GM18951 (cell line): ENCODE data around the gene MAPK9.
"Not testable (repeated sequence)": the region's sequence is repeated elsewhere in the genome, so short reads cannot be mapped to it uniquely, and the experiment has no call there.

Source experiments
- POLR2A ChIP-seq: IDR thresholded peaks from 4 replicates; pipeline ENCODE4 v1.6.1; 2011; ENCODE audit warnings: mild to moderate bottlenecking; ENCODE audit not compliant: insufficient read length, insufficient read depth; ENCODE audit errors: extremely low read depth
- in situ Hi-C: fragments of 300-500 bp; cut with MboI; formaldehyde crosslinking; loops from one replicate; pipeline ENCODE4 v1.12.0; 2022; ENCODE audit warnings: low sequenced_read_pairs, mixed read lengths, inconsistent platforms; ENCODE audit not compliant: unreplicated experiment

The MAPK9 gene

DNA sequence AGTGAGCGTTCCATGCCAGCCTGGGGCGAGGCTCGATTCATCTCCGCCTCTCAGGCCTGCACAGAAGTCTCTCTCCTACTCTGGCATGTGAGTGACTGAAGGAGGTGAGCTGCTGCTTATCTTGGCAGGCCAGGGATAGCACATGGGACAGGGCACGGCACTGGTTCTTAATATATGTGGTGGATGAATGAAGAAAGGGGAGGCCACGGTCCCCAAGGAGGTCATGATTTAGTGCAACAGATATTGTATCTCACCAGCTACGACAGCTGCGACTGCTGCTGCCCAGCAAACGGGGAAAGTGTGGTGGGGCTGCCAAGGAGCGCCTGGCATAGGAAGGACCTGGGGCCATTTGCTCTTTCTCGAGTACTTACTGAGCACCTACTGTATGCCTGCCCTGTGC lies 19.3 kb upstream of the MAPK9 start:
- in situ Hi-C loops: no loop called here
- TF ChIP-seq POLR2A: no peak

DNA sequence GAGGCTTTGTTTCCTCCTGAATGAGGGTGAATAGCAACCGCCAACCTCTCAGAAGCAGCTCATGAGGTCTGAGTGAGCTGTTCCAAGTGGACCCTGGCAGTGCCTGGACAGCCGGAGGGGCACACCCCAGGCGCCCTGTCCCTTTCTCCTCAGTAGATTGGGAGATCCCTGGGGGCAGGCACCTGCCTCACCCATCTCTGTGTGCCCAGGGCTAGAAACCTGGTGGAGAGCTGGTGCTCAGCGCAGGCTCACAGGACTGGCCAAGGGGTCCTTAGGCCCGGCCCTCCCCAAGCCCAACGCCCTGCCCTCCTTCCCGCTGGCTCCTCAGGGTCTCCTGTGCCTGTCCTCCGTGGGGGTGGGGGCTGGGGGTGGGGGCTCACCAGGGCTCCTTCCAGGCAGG lies 14.9 kb upstream of the MAPK9 start:
- TF ChIP-seq POLR2A: no peak
- in situ Hi-C loops: no loop called here

- in situ Hi-C loops: no loop called here
- TF ChIP-seq POLR2A: no peak
Observed at GRCh38 chr5:180305481-180305880, 13.6 kb upstream of the MAPK9 start.

DNA sequence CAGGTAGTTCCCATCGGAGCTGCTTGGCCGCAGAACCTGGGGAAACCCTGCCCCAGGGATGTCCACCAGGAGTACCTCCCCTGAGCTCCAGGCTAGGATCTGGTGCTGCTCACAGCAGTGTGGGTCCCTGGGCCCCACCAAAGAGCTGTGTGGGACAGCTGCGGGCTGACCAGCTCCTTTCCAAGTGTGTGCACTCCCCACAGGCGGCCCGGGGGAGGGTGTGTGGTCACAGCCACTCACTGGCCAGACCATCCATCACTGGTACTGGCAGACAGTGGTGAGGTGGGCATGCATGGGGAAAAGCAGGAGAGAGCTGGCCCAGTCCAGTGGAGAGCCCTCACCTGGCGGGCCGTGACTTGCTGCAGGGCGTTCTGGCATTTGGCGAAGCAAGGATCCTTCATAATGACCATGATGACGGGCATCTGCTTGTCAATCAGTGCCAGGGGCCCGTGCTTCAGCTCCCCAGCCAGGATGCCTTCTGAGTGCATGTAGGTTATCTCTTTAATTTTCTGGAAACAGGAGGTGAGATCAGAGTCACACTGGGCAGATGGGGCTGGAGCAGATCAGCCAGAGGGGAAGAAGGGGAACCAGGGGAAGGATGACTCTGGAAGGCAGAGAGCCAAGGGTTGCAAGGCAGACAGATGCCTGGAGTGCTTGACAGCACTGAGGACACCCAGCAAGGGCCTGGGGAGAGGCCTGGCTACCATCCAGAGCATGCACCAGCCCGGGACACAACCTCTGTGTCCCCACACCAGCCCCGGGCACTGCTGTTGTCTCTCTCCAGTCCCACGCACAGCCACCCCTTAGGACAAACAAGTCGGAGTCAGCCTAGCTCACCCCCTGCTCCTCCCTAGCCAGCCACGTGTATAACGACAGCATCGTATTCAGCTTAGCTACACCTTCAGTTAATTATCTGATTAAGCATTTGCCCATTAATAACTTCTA lies 12.8 kb upstream of the MAPK9 start:
- in situ Hi-C loops: no loop called here
- TF ChIP-seq POLR2A: no peak

DNA sequence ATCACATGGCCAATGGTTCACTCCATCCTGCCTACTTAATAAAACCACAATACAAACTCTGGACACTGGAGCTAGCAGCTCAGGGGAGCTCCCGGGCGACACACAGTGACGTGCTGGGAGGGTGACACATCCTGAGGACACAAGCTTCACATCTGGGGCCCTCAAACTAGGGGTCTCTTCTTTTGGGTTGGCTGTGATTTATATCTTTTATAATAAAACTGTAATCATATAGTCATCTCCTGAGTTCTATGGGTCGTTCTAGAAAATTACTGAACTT lies 12.1 kb upstream of the MAPK9 start:
- TF ChIP-seq POLR2A: no peak
- in situ Hi-C loops: no loop called here

GRCh38 chr5:180303226-180304015 lies 11.5 kb upstream of the MAPK9 start:
- no peak for TF ChIP-seq POLR2A
- in situ Hi-C loops: no loop called here

- in situ Hi-C loops: no loop called here
- TF ChIP-seq POLR2A: no peak
Observed at GRCh38 chr5:180302256-180302655, 10.4 kb upstream of the MAPK9 start.

- no peak for TF ChIP-seq POLR2A
- in situ Hi-C loops: no loop called here
Observed at GRCh38 chr5:180301253-180301652, 9.4 kb upstream of the MAPK9 start.

- in situ Hi-C loops: no loop called here
- TF ChIP-seq POLR2A: no peak
Observed at GRCh38 chr5:180299526-180299925, 7.6 kb upstream of the MAPK9 start.

GRCh38 chr5:180299014-180299413 lies 7.1 kb upstream of the MAPK9 start:
- in situ Hi-C loops: not testable (repeated sequence)

- in situ Hi-C loops: no loop called here
- no peak for TF ChIP-seq POLR2A
Observed at GRCh38 chr5:180297587-180298282, 5.9 kb upstream of the MAPK9 start.

DNA sequence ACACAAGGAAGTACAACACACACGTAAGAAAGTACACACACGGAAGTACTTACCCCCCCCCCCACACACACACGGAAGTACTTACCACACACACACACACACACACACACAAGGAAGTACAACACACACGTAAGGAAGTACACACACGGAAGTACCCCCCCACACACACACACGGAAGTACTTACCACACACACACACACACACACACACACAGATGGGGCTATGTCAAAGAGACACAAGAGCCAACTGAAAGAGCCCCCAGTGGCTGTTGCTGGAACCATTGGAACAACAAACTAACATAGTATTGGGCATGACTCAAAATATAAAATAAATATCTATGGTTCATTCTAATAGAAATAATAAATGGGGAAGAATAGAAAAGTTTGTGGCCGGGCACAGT lies 4.9 kb upstream of the MAPK9 start:
- no peak for TF ChIP-seq POLR2A
- in situ Hi-C loops: no loop called here

DNA sequence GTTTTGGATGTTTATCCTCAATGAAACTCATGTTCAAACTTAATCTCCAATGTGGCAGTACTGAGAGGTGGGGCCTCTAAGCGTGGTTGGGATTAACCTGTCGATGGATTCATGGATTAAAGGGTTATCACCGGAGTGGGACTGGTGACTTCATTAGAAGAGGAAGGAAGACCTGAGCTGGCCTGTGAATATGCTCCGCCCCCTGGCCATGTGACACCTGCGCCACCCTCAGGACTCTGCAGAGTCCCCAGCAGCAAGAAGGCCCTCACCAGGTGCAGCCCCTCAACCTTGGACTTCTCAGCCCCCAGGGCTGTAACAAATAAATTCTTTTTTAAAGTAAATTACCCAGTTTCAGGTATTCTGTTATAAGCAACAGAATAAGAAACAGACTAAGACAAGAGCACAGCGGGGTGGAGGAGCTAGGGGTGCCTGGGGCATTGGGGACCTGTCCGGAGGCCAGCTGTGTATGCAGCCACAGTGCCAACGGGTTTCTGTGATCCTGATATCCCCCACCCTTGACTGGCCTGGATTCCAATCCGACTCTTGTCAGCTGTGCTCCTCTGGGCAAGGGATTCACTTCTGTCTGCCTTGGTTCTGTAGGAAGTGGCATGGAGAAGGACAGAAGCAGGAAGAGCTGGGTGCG lies 3.2 kb upstream of the MAPK9 start:
- no peak for TF ChIP-seq POLR2A
- in situ Hi-C loops: no loop called here

GRCh38 chr5:180294411-180294810 lies 2.5 kb upstream of the MAPK9 start:
- in situ Hi-C loops: no loop called here
- no peak for TF ChIP-seq POLR2A
